GM18873 (cell line): ENCODE measurements around the gene SEPTIN2.
A peak's percentile ranks its signal among the peaks of the same experiment; 100 is the strongest.
"Not testable (repeated sequence)": the region's sequence is repeated elsewhere in the genome, so short reads cannot be mapped to it uniquely, and the experiment has no call there.

Experiments
- ATAC-seq: cut with Tn5 transposase; IDR thresholded peaks from one replicate; pipeline ENCODE4 v1.9.1; 2021; ENCODE audit warnings: mild to moderate bottlenecking, moderate library complexity, moderate number of reproducible peaks; ENCODE audit not compliant: unreplicated experiment, low FRiP score

Gene SEPTIN2

GRCh38 chr2:241312082-241312481 is 3.6 kb upstream of the SEPTIN2 start:
- ATAC-seq: no peak

DNA sequence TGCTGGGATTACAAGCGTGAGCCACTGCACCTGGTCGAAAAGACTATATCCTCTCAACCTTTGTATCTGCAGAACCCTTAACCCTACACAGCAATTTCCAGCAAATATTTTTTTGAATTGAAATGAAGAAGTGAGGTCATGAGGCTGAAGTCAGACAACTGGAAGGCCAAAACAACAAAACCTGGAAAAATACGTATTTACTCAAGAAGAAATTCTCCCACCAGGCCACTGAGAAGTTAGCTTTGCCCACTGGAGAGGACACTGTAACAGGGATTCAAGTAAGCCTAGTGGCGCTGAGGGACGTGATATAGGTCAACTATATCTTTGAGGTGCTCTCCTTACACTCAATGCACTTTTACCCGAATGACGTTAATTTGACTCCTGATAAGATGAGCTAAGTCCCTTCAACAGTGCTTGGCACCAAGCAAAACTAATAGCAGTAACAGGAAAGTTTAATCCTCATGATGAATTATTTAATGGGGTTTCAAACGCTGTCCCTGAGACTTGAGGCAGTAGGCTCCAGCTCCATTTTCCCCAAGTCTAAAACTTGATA is 2.1 kb upstream of the SEPTIN2 start:
- no peak for ATAC-seq

DNA sequence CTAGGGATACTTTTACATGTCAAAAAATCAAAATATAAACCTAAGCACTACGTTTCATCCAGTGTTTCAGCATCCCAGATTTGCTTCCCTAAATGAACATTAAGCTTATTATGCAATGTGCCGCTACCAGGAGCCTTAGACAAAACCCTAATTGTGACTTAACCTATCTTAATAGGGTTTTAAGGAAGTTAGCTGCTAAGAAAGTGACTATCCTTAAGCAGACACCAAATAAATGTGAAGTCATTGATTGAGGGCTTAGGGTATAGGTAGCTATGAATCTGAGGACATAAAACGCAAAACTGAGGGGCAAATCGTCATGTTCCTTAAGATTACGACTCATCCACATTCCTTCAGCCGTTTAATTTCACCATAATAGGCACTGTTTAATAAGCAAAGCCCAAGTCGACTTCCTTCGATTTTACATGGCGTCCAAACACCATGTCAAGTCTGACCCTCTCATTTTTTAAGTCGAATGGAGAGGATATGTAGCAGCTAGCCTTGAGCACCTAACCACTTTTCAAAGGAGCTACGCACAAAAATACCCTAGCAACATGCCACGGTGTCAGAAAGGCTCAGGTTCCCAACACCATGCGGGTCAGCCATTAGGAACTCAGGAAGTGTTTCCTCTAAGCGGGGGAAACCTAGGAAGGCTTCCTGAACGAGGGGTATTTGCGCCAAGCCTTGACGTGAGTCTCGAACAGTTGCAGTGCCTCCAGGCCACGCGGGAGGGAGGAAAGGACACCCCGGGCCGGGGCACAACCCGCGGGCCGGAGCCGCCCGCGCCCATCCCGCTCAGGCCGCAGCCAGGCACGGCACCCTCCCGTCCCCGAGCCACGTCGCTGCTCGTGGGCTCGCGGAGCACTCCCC is 1.3 kb upstream of the SEPTIN2 start:
- ATAC-seq: no peak

- ATAC-seq: peak; percentile 58
Measured at GRCh38 chr2:241315093-241315878, 439 bp upstream of the SEPTIN2 start, which contains the start of gene HDLBP. Gene HDLBP, minus strand, starts transcription at chr2:241315672. Its CDS starts 48,803 bp downstream, at chr2:241266869.

- ATAC-seq: no peak
Measured at GRCh38 chr2:241316825-241317224, 1.1 kb downstream of the SEPTIN2 start.

DNA sequence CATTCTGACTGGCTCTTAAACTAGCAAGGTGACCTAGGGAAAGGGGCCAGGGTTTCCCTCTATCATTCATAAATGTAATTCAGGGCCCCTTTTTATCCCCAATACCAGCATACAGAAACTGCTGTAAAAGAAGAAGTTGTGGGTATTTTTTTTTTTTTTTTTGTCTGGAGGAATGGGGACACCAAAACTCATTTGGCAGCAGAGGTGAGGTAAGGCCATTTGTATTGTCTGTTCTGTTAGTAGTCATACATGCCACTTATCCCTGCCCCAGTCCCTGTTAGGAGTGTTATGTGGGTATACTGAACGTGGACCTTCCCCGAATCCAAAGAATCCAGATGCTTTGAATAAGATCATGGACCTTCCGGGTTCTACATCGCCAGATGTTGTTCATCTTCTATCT is 1.7 kb downstream of the SEPTIN2 start:
- no peak for ATAC-seq

- ATAC-seq: not testable (repeated sequence)
Measured at GRCh38 chr2:241318830-241319229, 3.1 kb downstream of the SEPTIN2 start.

DNA sequence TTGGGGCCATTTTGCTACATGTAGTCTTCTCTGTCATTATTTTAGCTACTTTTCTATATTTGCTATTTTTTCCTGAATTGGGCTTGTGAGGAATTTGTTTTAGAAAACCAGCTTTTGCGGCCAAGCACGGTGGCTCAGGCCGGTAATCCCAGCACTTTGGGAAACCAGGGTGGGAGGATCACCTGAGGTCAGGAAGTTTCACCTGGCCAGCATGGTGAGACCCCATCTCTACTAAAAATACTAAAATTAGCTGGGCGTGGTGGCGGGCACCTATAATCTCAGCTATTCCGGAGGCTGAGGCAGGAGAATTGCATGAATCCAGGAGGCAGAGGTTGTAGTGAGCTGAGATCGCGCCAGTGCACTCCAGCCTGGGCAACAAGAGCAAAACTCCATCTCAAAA is 4.7 kb downstream of the SEPTIN2 start:
- no peak for ATAC-seq

- no peak for ATAC-seq
Measured at GRCh38 chr2:241321033-241321432, 5.3 kb downstream of the SEPTIN2 start.

DNA sequence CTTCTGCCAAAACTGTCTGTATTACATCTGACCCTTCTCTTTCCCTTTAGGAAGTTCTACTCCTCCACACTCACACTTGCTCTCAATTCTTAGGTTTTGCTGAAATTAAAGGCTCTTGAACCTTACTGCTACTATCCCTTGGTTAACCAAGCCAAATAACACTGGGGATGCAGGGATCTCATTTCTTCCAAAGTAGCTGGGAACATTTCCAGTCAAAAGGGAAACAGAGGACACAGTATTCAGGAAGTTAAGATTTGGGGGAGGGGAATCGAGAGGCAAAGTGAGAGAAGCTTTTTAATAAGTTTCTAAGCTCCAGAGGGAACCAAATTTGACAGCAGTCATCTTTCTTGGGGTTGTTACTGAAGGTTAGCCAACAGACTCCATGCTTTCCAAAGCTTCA is 6.2 kb downstream of the SEPTIN2 start:
- no peak for ATAC-seq

DNA sequence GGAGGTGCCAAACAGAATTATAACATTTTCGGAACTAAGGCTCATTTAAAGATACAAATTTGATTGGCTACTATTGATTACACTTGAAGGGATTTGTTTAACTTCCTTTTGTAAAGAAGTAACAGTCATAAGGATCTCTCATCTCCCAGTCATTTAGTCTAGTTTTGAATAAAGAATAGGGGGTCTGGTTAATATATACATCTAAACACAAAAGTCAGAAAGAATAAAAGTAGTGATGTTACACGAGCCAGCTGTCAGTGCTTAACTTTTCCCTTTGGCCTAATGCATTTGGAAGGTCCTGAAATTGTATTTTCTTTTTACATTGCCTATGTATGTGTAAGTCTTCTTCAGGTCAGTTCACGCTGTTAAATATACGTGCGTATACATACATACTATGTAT is 8.1 kb downstream of the SEPTIN2 start:
- ATAC-seq: no peak

DNA sequence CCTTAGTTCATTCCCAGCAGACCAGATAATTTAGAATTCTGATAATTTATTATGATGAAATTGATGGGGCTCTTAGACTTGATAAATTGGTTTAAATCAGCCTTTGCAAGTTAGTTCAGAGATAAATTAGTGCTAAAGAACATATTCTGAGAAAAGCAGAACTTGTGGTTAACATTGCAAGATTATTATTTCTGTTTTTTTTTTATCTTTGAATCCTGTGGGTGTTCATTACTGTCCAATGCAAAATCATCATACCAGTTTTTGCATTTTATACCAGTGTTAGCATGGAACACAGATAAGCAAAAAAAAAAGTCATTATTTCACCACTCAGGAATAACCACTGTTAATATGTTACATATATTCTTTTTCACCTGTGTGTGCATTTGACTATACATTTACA is 9.1 kb downstream of the SEPTIN2 start:
- ATAC-seq: no peak

DNA sequence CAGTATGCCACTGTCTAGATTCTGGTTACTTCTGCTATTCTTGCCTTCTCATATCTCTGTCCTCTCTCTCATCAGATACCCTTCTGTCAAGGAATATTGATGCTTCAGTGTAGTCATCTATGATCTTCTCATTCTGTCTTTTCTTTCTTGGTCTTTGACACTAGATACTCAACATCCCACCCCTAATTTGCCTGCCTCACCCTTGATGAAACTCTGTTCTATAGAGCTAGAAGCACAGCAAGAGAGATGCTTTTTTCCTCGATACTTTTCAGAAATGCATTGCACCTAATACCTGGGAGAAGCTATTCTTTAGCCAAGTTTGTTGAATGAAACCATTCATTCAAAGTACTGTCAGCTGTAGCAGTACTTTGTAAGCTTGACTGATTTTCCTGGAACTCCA is 9.5 kb downstream of the SEPTIN2 start:
- no peak for ATAC-seq

DNA sequence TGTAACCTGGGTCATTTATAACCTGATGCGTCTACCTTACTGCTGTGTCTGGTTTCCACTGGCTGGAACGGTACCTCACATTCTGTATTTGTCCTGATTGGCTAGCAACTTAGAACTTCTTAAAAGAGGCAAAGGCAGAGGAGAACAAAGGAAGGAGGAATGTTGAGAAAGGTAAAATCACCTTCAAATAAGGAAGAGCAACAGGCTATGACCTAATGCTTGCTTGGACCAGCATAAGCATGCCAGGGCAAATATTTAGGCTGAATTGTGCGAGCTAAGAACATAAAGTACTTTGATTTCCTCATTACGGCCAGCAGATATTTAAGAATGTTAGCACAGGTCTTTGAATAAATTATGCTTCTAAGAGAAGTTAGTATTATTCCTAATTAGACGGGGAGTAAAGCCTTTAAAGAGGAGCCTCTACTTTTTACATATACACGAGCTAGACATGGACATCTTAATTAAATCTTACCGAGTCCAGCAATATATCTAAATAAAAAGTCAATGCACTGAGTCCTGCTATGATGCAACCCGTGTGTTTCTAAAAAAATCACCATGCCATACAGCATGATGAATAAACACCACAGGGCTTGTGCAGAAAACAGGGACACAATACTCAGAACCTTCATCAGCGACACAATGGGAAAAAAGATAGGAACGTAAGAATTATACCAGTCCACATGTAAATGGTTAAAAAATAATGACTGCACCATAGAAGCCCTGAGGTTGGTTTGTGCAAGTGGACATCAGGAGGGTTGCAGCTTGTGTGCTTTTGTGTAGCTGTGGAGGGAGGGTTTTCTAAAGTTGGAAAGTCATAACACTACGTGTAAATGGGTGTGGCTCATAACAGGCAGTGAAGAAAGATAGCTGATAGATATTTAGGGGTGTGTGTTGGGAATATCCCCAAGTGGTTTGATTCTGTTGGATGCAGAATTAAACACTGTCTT is 14.2 kb downstream of the SEPTIN2 start:
- ATAC-seq: no peak

- ATAC-seq: no peak
Measured at GRCh38 chr2:241330616-241330981, 14.9 kb downstream of the SEPTIN2 start.

GRCh38 chr2:241334813-241335212 is 19.1 kb downstream of the SEPTIN2 start:
- ATAC-seq: no peak

GRCh38 chr2:241339839-241340630 is 24.3 kb downstream of the SEPTIN2 start:
- ATAC-seq: no peak

GRCh38 chr2:241340631-241341163 is 25.0 kb downstream of the SEPTIN2 start:
- no peak for ATAC-seq
